HG03135 (cell line): ENCODE measurements around the gene NFIB.

ENCODE experiments used
- ATAC-seq: cut with Tn5 transposase; IDR thresholded peaks from one replicate; pipeline ENCODE4 v1.9.1; 2021; ENCODE audit warnings: mild to moderate bottlenecking, moderate library complexity; ENCODE audit not compliant: unreplicated experiment

The NFIB gene

DNA sequence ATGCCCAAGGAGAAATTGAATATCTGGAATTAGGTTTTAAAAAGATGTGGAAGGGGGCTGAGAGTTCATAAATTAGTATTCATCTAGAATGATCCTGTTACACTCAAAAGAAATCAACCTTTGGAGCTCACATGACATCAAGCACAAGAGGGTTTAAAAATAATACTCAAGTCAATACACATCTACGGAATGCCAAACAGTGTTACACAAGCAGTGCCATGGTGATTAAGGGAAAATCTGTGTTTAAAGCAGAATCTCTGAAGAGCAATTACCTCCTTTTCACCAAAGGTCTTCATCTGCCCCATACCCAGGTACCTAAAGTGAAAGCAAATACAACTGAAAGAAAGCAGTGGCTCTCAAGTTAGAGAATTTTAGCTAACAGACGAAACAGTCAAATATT, 261.6 kb downstream of the NFIB start:
- ATAC-seq = no peak

- ATAC-seq = no peak
Observed at GRCh38 chr9:14051419-14051818, 262.5 kb downstream of the NFIB start.

- ATAC-seq = no peak
Observed at GRCh38 chr9:14043483-14043882, 270.5 kb downstream of the NFIB start.

DNA sequence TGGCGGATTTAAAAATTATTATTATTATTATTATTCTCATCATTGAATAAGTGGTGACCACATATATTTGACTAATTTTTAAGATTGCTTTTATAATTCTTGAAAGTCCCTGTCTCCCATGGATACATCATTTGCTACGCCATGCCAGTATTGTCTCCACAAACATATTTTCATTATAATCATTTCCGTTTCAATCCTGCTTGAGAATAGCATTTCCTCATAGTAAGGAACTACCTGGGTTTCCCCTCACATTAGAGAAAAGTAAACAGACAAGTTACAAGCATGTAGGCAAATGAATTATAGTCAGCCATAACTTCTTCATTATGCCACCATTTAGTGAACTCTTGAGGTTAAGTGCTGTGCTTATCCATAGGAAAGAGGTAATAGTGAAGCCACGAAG, 276.6 kb downstream of the NFIB start:
- no peak for ATAC-seq

- ATAC-seq = no peak
Observed at GRCh38 chr9:14033067-14033466, 280.9 kb downstream of the NFIB start.
